Measurements from ENCODE around the gene NFIC.

GRCh38 chr19:3382460-3383100 lies 16.2 kb downstream of the NFIC start:
- no peak for TF ChIP-seq CTCF (IDR thresholded peaks at IDR 0.05)
- TF ChIP-seq POLR2A (IDR thresholded peaks at IDR 0.05): no peak

Measured in gastroesophageal sphincter (tissue), 3 donors.